IMR-90 (cell line): ENCODE results near the gene ZNF775. TPM values are rescaled to one million over a fixed set of nuclear protein-coding genes. Genes with fewer than 3 reads are reported as not detected.

ENCODE experiments used
- ATAC-seq: fragments of 200-7000 bp; cut with Tn5 transposase; 2 replicates; pipeline ENCODE4 v1.9.1; 2020; ENCODE audit warnings: low read depth, mild to moderate bottlenecking, moderate library complexity
- BruUV-seq: library from RNA; stranded (reverse); fragments of 400-500 nt; replicated peaks from 2 replicates; lab custom pipeline; 2021; lab: Mats Ljungman, UMichigan
- CTCF ChIA-PET: fragments of 300-600 bp; formaldehyde crosslinking; extraction: SDS; loops from one replicate; lab custom pipeline; 2021; ENCODE audit warnings: antibody characterized with exemption; lab: Yijun Ruan, JAX
- POLR2A ChIA-PET: fragments of 300-600 bp; sonication (Branson Sonifier 250); formaldehyde crosslinking; loops from one replicate; lab custom pipeline; 2022; ENCODE audit warnings: antibody characterized with exemption; ENCODE audit not compliant: unreplicated experiment; lab: Charles Lee
- DNase-seq: peaks from one replicate; pipeline ENCODE4 v3.0.0; 2013
- H2AFZ ChIP-seq: replicated peaks from 2 replicates; pipeline ENCODE3; 2013; ENCODE audit warnings: low read length, mild to moderate bottlenecking; ENCODE audit not compliant: poor library complexity
- H2AK5ac ChIP-seq: 2 replicates; pipeline ENCODE4 v1.6.1; 2013; ENCODE audit warnings: low read depth, low read length, inconsistent platforms
- H2AK9ac ChIP-seq: replicated peaks from 2 replicates; pipeline ENCODE3; 2013; ENCODE audit warnings: mild to moderate bottlenecking, low read depth, low read length, moderate library complexity; ENCODE audit not compliant: poor library complexity
- H2BK120ac ChIP-seq: 2 replicates; pipeline ENCODE4 v1.6.1; 2013; ENCODE audit warnings: low read depth, low read length, inconsistent platforms
- H2BK15ac ChIP-seq: 3 replicates; pipeline ENCODE4 v1.6.1; 2013; ENCODE audit warnings: low read depth, low read length, inconsistent platforms
- H2BK20ac ChIP-seq: 2 replicates; pipeline ENCODE4 v1.6.1; 2013; ENCODE audit warnings: low read depth, mild to moderate bottlenecking, inconsistent platforms, low read length, moderate library complexity
- H2BK5ac ChIP-seq: 2 replicates; pipeline ENCODE4 v1.6.1; 2013; ENCODE audit warnings: mild to moderate bottlenecking, low read depth, low read length, inconsistent platforms; ENCODE audit not compliant: poor library complexity, severe bottlenecking
- H3K14ac ChIP-seq: replicated peaks from 2 replicates; pipeline ENCODE4 v1.6.1; 2013; ENCODE audit warnings: low read depth, low read length, inconsistent platforms
- H3K18ac ChIP-seq: 2 replicates; pipeline ENCODE4 v1.6.1; 2013; ENCODE audit warnings: low read depth, low read length, control low read depth
- H3K23ac ChIP-seq: 2 replicates; pipeline ENCODE4 v1.6.1; 2013; ENCODE audit warnings: low read depth, low read length, inconsistent platforms
- H3K27ac ChIP-seq: 2 replicates; pipeline ENCODE4 v1.5.1; 2013; ENCODE audit warnings: mild to moderate bottlenecking, control low read depth, low read length; ENCODE audit not compliant: insufficient read depth
- H3K27me3 ChIP-seq: 2 replicates; pipeline ENCODE4 v1.6.1; 2013; ENCODE audit warnings: low read length; ENCODE audit not compliant: control insufficient read depth, insufficient read depth
- H3K36me3 ChIP-seq: 2 replicates; pipeline ENCODE4 v1.6.1; 2013; ENCODE audit warnings: low read length, mixed read lengths; ENCODE audit not compliant: control insufficient read depth, insufficient read depth
- H3K4ac ChIP-seq: 2 replicates; pipeline ENCODE4 v1.6.1; 2013; ENCODE audit warnings: low read depth, low read length, inconsistent platforms
- H3K4me1 ChIP-seq: 2 replicates; pipeline ENCODE4 v1.6.1; 2013; ENCODE audit warnings: low read length, mixed read lengths; ENCODE audit not compliant: control insufficient read depth, insufficient read depth
- H3K4me2 ChIP-seq: 2 replicates; pipeline ENCODE4 v1.6.1; 2013; ENCODE audit warnings: low read depth, mild to moderate bottlenecking, control low read depth, low read length, moderate library complexity
- H3K4me3 ChIP-seq: 2 replicates; pipeline ENCODE4 v1.5.1; 2013; ENCODE audit warnings: low read depth, mild to moderate bottlenecking, control low read depth, low read length, moderate library complexity; ENCODE audit not compliant: insufficient read depth
- H3K56ac ChIP-seq: 2 replicates; pipeline ENCODE4 v1.6.1; 2013; ENCODE audit warnings: low read length, inconsistent platforms; ENCODE audit not compliant: insufficient read depth; ENCODE audit errors: extremely low read depth
- H3K79me1 ChIP-seq, 2 experiments: 2 replicates each; pipeline ENCODE4 v1.6.1; 2013; ENCODE audit warnings: low read length in 2 of 2, inconsistent platforms in 1 of 2, low read depth in 1 of 2
- H3K9ac ChIP-seq: 2 replicates; pipeline ENCODE4 v1.6.1; 2013; ENCODE audit warnings: low read depth, low read length, control low read depth
- H3K9me1 ChIP-seq: 2 replicates; pipeline ENCODE4 v1.6.1; 2013; ENCODE audit warnings: low read length, inconsistent platforms; ENCODE audit not compliant: insufficient read depth
- H3K9me3 ChIP-seq: 2 replicates; pipeline ENCODE4 v1.6.1; 2013; ENCODE audit warnings: low read length; ENCODE audit not compliant: control insufficient read depth, insufficient read depth
- H4K20me1 ChIP-seq: 2 replicates; pipeline ENCODE4 v1.6.1; 2013; ENCODE audit warnings: low read length, inconsistent platforms; ENCODE audit not compliant: insufficient read depth
- H4K5ac ChIP-seq: 2 replicates; pipeline ENCODE4 v1.6.1; 2013; ENCODE audit warnings: mild to moderate bottlenecking, low read depth, low read length, control low read depth
- H4K8ac ChIP-seq, 2 experiments: 2 replicates each; pipeline ENCODE4 v1.6.1; 2013; ENCODE audit warnings: low read depth in 2 of 2, low read length in 2 of 2, control low read depth in 1 of 2, inconsistent platforms in 1 of 2
- H4K91ac ChIP-seq: 2 replicates; pipeline ENCODE4 v1.6.1; 2013; ENCODE audit warnings: low read depth, low read length, inconsistent platforms; ENCODE audit not compliant: insufficient read depth
- BHLHE40 ChIP-seq: fragments of 150-350 bp; IDR thresholded peaks from 2 replicates; pipeline ENCODE4 v1.6.1; 2016; ENCODE audit warnings: mild to moderate bottlenecking, low read depth, low read length
- CEBPB ChIP-seq: IDR thresholded peaks from 2 replicates; pipeline ENCODE4 v1.6.1; 2012; ENCODE audit warnings: low read depth, low read length, improper control_type of control experiment
- CTCF ChIP-seq: conservative IDR thresholded peaks from 2 replicates; pipeline ENCODE4 v1.5.1; 2012; ENCODE audit warnings: mild to moderate bottlenecking, low read depth, low read length, improper control_type of control experiment
- ELK1 ChIP-seq: fragments of 150-350 bp; IDR thresholded peaks from 2 replicates; pipeline ENCODE4 v1.6.1; 2016; ENCODE audit warnings: low read depth, mild to moderate bottlenecking, low read length, moderate library complexity, borderline replicate concordance
- MAFK ChIP-seq: IDR thresholded peaks from 2 replicates; pipeline ENCODE4 v1.6.1; 2012; ENCODE audit warnings: low read depth, low read length, improper control_type of control experiment
- MAZ ChIP-seq: IDR thresholded peaks from 2 replicates; pipeline ENCODE4 v1.6.1; 2012; ENCODE audit warnings: low read depth, mild to moderate bottlenecking, low read length, improper control_type of control experiment, moderate library complexity, borderline replicate concordance
- MXI1 ChIP-seq: IDR thresholded peaks from 2 replicates; pipeline ENCODE4 v1.6.1; 2012; ENCODE audit warnings: low read depth, mild to moderate bottlenecking, low read length, moderate library complexity, borderline replicate concordance
- NFE2L2 ChIP-seq: fragments of 150-350 bp; IDR thresholded peaks from 2 replicates; pipeline ENCODE4 v1.6.1; 2016; ENCODE audit warnings: low read depth, mild to moderate bottlenecking, low read length
- POLR2A ChIP-seq: IDR thresholded peaks from 2 replicates; pipeline ENCODE4 v1.6.1; 2012; ENCODE audit warnings: mild to moderate bottlenecking, low read depth, low read length
- RAD21 ChIP-seq: IDR thresholded peaks from 2 replicates; pipeline ENCODE4 v1.6.1; 2012; ENCODE audit warnings: low read length, improper control_type of control experiment
- RCOR1 ChIP-seq: IDR thresholded peaks from 2 replicates; pipeline ENCODE4 v1.6.1; 2012; ENCODE audit warnings: mild to moderate bottlenecking, low read length, improper control_type of control experiment; ENCODE audit not compliant: insufficient replicate concordance
- RFX5 ChIP-seq: IDR thresholded peaks from 2 replicates; pipeline ENCODE4 v1.8.0; 2012; ENCODE audit warnings: low read depth, mild to moderate bottlenecking, low read length, moderate library complexity
- USF2 ChIP-seq: fragments of 150-350 bp; IDR thresholded peaks from 2 replicates; pipeline ENCODE4 v1.6.1; 2017; ENCODE audit warnings: mild to moderate bottlenecking, antibody characterized with exemption, low read length, low read depth
- WGBS, 2 experiments: methylation state at CpG; one replicate each; pipeline versions ENCODE4 v1.1.5 to v1.1.7; 2013; ENCODE audit warnings: missing lambda C conversion rate in 2 of 2; ENCODE audit not compliant: insufficient read length in 1 of 2; ENCODE audit errors: extremely low coverage in 2 of 2; 5-methylcytosine and 5-hydroxymethylcytosine counted together
- dilution Hi-C: fragments of 300-500 bp; cut with HindIII; formaldehyde crosslinking; loops from one replicate; pipeline ENCODE4 v1.14.3; 2018; ENCODE audit warnings: low sequenced_read_pairs; ENCODE audit not compliant: unreplicated experiment
- in situ Hi-C: fragments of 300-500 bp; cut with MboI; formaldehyde crosslinking; loops from 3 replicates; pipeline ENCODE4 v1.14.3; 2019; ENCODE audit warnings: low sequenced_read_pairs, inconsistent platforms, mixed read lengths
- intact Hi-C: fragments of 100-400 bp; cut with micrococcal nuclease; formaldehyde crosslinking; loops from 2 replicates; pipeline ENCODE4 v1.10.0; 2022
- polyA plus RNA-seq, 3 experiments: library from polyadenylated mRNA; depleted of rRNA; stranded (reverse); fragments of >200 nt; gene quantifications; 2 replicates each; pipeline ENCODE4 v1.2.3, GENCODE V29; 2012; ENCODE audit warnings: low replicate concordance in 1 of 3
- total RNA-seq: library from RNA; depleted of rRNA; stranded (reverse); fragments of >200 nt; gene quantifications from 2 replicates; pipeline ENCODE4 v1.2.3, GENCODE V29; 2012

Gene ZNF775
- total and polyA plus RNA-seq, 2 of the 4 experiments (the other 2 are of a cell fraction): 1.4 to 2.6 TPM

DNA sequence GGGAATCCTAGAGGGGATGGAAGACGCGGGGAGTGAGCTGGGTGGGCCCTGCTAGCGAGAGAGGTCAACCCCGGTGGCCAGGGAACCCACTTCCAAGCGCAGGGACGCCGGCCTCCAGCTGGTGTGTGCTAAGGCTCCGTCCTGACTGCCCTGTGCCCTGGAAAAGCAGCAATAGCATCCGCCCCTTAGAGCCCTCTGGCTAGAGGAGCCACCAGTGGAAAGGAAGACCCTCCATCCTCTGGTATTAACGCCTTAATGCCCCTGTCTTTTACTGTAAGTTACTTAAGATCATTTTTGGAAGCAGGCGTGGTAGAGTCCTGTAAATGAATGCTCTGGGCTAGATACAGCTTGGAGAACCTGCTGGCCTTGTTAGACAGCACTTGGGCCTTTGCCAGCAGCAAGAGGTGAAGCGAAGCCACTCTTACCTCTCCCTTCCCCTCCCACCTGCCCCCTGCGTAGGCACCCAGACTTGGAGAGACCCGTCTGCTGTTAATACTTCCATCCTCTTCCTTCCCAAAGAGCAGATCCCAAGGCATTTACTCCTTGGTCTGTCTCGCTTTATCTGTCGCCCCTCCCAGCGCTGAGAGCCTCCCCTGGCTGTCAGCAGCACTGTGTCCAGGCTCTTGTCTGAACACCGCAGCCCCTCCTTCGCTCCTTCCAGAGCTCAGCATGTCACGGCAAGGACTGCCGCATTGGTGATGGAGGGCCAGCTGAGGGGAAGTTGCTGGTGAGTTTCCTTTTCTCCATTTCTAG lies 5.9 kb upstream of the ZNF775 start (continued):
- TF ChIP-seq CTCF: no peak

GRCh38 chr7:150374026-150374425 lies 5.1 kb upstream of the ZNF775 start:
- no peak overlapping the region for H2BK120ac ChIP-seq
- peaks cover 21 to 46% of the 10 kb centered on the region in 2 experiments; a peak in 3 of 4 replicates for H3K79me1 ChIP-seq
- dilution Hi-C loops (no loop called here), intact Hi-C loops (no loop called here), in situ Hi-C loops (no loop called here)
- POLR2A ChIA-PET: no interaction called here
- BruUV-seq: no TSS peak
- H3K4me3 ChIP-seq: no peak overlapping the region
- CTCF ChIA-PET: no interaction called here
- H2AK9ac ChIP-seq: no peak overlapping the region
- no peak overlapping the region for H4K91ac ChIP-seq
- no peak overlapping the region for H4K5ac ChIP-seq
- no peak overlapping the region for H3K4me2 ChIP-seq
- H2BK15ac ChIP-seq: no peak overlapping the region
- no peak overlapping the region for H3K27ac ChIP-seq
- H3K9ac ChIP-seq: no peak overlapping the region
- H2AK5ac ChIP-seq: no peak overlapping the region
- peaks cover 2% of the 10 kb centered on the region; the same call in 1 of the 2 replicates for H3K9me1 ChIP-seq
- WGBS, 2 experiments: 100% methylated on average over 2 of the region's 4 CpGs; no CpG with 5 or more reads in 1 of the 2 experiments
- H3K27me3 ChIP-seq: no peaks in the 10 kb centered on the region
- H3K4me1 ChIP-seq: peaks cover 22% of the 10 kb centered on the region
- no peak overlapping the region for H2AFZ ChIP-seq
- peaks cover 9% of the 10 kb centered on the region for H4K20me1 ChIP-seq
- H2BK5ac ChIP-seq: no peak overlapping the region
- ATAC-seq: no peak
- H3K14ac ChIP-seq: no peak overlapping the region
- peaks cover 38% of the 10 kb centered on the region for H3K36me3 ChIP-seq
- H3K56ac ChIP-seq: no peak overlapping the region
- no peak overlapping the region for H3K4ac ChIP-seq
- no peak overlapping the region for H3K18ac ChIP-seq
- DNase-seq: no peak
- no peaks in the 10 kb centered on the region for H3K9me3 ChIP-seq
- no peak overlapping the region for H4K8ac ChIP-seq
- no peak overlapping the region for H3K23ac ChIP-seq
- H2BK20ac ChIP-seq: no peak overlapping the region
- TF ChIP-seq BHLHE40 (no peak), MXI1 (no peak), RCOR1 (no peak), RAD21 (no peak), CEBPB (no peak), USF2 (no peak), POLR2A (no peak), RFX5 (no peak), ELK1 (no peak), NFE2L2 (no peak), MAFK (no peak), MAZ (no peak)
